Measurements from ENCODE around the gene SPHKAP.

GRCh38 chr2:228197504-228197903, 16.0 kb upstream of the SPHKAP start:
- TF ChIP-seq, protein P1, sequence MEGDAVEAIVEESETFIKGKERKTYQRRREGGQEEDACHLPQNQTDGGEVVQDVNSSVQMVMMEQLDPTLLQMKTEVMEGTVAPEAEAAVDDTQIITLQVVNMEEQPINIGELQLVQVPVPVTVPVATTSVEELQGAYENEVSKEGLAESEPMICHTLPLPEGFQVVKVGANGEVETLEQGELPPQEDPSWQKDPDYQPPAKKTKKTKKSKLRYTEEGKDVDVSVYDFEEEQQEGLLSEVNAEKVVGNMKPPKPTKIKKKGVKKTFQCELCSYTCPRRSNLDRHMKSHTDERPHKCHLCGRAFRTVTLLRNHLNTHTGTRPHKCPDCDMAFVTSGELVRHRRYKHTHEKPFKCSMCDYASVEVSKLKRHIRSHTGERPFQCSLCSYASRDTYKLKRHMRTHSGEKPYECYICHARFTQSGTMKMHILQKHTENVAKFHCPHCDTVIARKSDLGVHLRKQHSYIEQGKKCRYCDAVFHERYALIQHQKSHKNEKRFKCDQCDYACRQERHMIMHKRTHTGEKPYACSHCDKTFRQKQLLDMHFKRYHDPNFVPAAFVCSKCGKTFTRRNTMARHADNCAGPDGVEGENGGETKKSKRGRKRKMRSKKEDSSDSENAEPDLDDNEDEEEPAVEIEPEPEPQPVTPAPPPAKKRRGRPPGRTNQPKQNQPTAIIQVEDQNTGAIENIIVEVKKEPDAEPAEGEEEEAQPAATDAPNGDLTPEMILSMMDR (optimal IDR thresholded peaks at IDR 0.05 in 1 of 3, IDR thresholded peaks at IDR 0.05 in 1 of 3, conservative IDR thresholded peaks at IDR 0.05 in 1 of 3; ENCODE audit: extremely low read depth in 1 of 3, insufficient read depth in 2 of 3, low read length in 3 of 3), result no peak
- no peak for TF ChIP-seq EZH2 (IDR thresholded peaks at IDR 0.05; ENCODE audit: low read length)

Measured in keratinocyte (primary cell).